ENCODE measurements around the gene FOXO6. TPM values are rescaled to one million over a fixed set of nuclear protein-coding genes. Genes with fewer than 3 reads are reported as not detected.

The FOXO6 gene
- total RNA-seq, 4 donors from 2014 or later = 3.9 to 20.1 (median 7.6) TPM; not detected in 1

- no peak for TF ChIP-seq POLR2A (IDR thresholded peaks at IDR 0.05)
- no peak for TF ChIP-seq CTCF (IDR thresholded peaks at IDR 0.05)
- H3K4me1 ChIP-seq = peaks cover 2 to 8% of the 10 kb centered on the region in 2 donors
- H3K9me3 ChIP-seq = no peaks in the 10 kb centered on the region
- DNase-seq = no peak
- intact Hi-C loops (cut with DNase I; ENCODE audit: low total_unique reads) = no loop called here
- no peaks in the 10 kb centered on the region for H3K36me3 ChIP-seq
- H3K4me3 ChIP-seq = no peak overlapping the region
- no peak overlapping the region for H3K27ac ChIP-seq
- H3K27me3 ChIP-seq = no peaks in the 10 kb centered on the region
Observed at GRCh38 chr1:41378222-41378621, 17.0 kb downstream of the FOXO6 start.

GRCh38 chr1:41378999-41379737, 17.9 kb downstream of the FOXO6 start:
- no peak for DNase-seq
- TF ChIP-seq CTCF (IDR thresholded peaks at IDR 0.05) = no peak
- TF ChIP-seq POLR2A (IDR thresholded peaks at IDR 0.05) = no peak
- Histone ChIP-seq H3K4me1 (peaks cover 4 to 8% of the 10 kb centered on the region in 2 donors), H3K36me3 (no peaks in the 10 kb centered on the region), H3K27me3 (no peaks in the 10 kb centered on the region), H3K9me3 (no peaks in the 10 kb centered on the region), H3K27ac (peak overlapping the region in 1 of 2 donors; percentile 99), H3K4me3 (no peak overlapping the region)
- intact Hi-C loops (cut with DNase I; ENCODE audit: low total_unique reads) = no loop called here

GRCh38 chr1:41379738-41380130, 18.5 kb downstream of the FOXO6 start:
- TF ChIP-seq POLR2A (IDR thresholded peaks at IDR 0.05) = no peak
- no peak for TF ChIP-seq CTCF (IDR thresholded peaks at IDR 0.05)
- Histone ChIP-seq H3K9me3 (no peaks in the 10 kb centered on the region), H3K27ac (peak overlapping the region in 1 of 2 donors; percentile 99), H3K4me3 (no peak overlapping the region), H3K27me3 (no peaks in the 10 kb centered on the region), H3K36me3 (no peaks in the 10 kb centered on the region), H3K4me1 (peaks cover 4 to 8% of the 10 kb centered on the region in 2 donors)
- intact Hi-C loops (cut with DNase I; ENCODE audit: low total_unique reads) = no loop called here
- DNase-seq = no peak

- no peak overlapping the region for H3K4me3 ChIP-seq
- no peak for DNase-seq
Observed at GRCh38 chr1:41380195-41380594, 19.0 kb downstream of the FOXO6 start.

More at GRCh38 chr1:41380195-41380594, 19.0 kb downstream of the FOXO6 start:
- intact Hi-C loops (cut with DNase I; ENCODE audit: low total_unique reads) = no loop called here
- Histone ChIP-seq H3K9me3 (no peaks in the 10 kb centered on the region), H3K4me1 (peaks cover 4 to 8% of the 10 kb centered on the region in 2 donors), H3K27me3 (no peaks in the 10 kb centered on the region), H3K27ac (peak overlapping the region; percentile 98 to 99), H3K36me3 (no peaks in the 10 kb centered on the region)
- TF ChIP-seq CTCF (IDR thresholded peaks at IDR 0.05) (no peak), POLR2A (IDR thresholded peaks at IDR 0.05) (no peak)
